GM18951 (cell line): ENCODE results near the gene ANKRD13D.

ENCODE experiments used
- POLR2A ChIP-seq: IDR thresholded peaks from 4 replicates; pipeline ENCODE4 v1.6.1; 2011; ENCODE audit warnings: mild to moderate bottlenecking; ENCODE audit not compliant: insufficient read length, insufficient read depth; ENCODE audit errors: extremely low read depth
- in situ Hi-C: fragments of 300-500 bp; cut with MboI; formaldehyde crosslinking; loops from one replicate; pipeline ENCODE4 v1.12.0; 2022; ENCODE audit warnings: low sequenced_read_pairs, mixed read lengths, inconsistent platforms; ENCODE audit not compliant: unreplicated experiment

The ANKRD13D gene

DNA sequence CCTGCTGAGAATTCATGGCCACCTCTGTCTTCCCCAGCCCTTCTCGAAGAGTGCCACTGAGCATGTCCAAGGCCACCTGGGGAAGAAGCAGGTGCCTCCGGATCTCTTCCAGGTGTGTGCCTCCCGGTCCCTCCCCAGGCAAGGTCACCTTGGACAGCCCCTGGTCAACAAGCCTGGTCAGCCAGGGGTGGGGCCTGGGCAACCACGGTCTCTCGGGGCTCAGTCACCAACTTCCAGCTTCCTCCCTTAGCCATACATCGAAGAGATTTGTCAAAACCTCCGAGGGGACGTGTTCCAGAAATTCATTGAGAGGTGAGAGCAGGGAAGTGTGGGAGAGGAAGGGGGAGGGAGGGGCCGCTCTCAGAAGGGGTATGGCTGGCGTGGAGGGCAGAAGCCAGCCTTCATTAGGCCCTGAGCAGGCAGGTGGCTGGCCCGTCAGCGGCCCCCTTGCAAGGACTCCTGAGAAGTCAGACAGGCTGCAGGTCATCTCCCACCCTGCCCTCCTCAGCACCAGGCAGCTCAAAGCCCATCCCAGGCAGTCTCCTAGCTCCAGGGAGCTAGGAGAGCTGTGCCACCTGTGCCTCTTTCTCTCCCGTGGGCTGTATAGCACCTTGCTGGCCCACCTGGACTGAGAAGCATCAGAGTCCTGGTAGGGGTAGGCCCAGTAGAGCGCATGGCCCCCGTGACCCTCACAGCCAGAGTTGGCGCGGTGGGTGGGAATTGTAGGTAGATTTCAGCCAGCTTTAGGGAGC lies 9.3 kb upstream of the ANKRD13D start:
- TF ChIP-seq POLR2A: no peak
- in situ Hi-C loops: no loop called here

DNA sequence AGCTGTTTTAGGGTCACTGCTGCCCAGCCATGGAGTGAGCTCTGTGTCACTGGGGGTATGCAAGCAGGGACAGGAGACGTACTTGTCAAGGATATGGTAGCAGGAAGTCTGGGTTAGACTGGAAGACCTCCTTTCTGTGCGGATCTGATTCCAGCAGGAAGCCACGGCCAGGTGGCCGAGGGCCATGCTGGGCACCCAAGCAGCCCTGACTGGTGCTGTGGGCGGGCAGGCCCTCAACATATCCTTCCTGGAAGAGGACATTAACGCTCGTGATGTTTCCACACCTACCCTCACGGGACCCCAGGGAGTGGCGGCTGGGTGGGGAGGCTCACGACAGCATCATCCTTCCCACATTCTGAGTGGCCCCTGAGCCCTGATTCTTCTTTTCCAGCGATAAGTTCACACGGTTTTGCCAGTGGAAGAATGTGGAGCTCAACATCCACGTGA lies 8.7 kb upstream of the ANKRD13D start:
- no peak for TF ChIP-seq POLR2A
- in situ Hi-C loops: no loop called here

DNA sequence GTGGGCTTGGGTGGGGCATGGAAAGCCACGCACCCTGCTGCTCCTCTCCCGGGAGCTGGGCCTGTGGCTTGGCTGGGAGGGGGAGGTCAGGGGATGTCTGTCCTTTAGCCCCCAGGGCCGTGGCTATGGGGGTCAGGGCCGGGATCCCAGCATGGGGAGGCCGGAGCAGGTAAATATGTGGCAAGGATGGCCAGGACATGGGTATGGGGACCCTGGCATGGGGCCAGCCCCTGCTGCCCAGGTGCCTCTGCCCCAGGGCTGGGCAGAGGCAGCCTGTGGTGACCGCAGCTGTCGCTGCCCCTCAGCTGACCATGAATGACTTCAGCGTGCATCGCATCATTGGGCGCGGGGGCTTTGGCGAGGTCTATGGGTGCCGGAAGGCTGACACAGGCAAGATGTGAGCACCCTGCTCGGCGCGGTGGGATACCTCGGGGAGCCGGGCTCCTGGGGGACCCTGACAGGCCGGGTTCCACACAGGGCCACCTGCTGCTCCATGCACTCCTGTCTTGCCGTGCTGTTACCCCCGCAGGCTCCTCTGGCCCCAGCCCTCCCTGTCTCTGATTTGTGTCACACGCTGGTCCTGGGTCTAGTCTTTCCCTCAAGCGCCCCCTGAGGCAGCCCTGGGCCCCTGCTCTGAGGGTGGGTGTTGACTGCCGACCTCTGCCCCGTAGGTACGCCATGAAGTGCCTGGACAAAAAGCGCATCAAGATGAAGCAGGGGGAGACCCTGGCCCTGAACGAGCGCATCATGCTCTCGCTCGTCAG lies 8.1 kb upstream of the ANKRD13D start:
- in situ Hi-C loops: no loop called here
- TF ChIP-seq POLR2A: no peak

DNA sequence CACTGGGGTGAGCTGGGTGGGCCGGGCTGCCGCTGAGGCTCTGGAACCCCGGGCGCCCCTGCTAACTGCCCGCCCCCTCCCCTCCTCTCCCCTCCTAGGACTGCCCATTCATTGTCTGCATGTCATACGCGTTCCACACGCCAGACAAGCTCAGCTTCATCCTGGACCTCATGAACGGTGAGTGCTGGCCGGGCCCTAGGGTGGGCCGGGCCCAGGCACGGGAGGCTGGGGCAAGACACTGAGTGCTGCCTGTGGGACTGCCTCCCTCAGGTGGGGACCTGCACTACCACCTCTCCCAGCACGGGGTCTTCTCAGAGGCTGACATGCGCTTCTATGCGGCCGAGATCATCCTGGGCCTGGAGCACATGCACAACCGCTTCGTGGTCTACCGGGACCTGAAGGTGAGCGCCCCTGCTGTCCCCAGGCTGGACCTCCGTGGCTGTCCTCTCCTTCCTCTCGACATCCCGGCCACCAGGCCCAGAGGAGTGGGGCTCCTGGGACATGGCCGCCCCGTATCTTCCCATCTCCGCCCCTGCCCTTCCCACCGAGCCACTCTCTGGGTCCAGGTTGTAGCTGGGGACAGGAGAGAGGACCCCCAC lies 7.5 kb upstream of the ANKRD13D start:
- in situ Hi-C loops: no loop called here
- TF ChIP-seq POLR2A: no peak

DNA sequence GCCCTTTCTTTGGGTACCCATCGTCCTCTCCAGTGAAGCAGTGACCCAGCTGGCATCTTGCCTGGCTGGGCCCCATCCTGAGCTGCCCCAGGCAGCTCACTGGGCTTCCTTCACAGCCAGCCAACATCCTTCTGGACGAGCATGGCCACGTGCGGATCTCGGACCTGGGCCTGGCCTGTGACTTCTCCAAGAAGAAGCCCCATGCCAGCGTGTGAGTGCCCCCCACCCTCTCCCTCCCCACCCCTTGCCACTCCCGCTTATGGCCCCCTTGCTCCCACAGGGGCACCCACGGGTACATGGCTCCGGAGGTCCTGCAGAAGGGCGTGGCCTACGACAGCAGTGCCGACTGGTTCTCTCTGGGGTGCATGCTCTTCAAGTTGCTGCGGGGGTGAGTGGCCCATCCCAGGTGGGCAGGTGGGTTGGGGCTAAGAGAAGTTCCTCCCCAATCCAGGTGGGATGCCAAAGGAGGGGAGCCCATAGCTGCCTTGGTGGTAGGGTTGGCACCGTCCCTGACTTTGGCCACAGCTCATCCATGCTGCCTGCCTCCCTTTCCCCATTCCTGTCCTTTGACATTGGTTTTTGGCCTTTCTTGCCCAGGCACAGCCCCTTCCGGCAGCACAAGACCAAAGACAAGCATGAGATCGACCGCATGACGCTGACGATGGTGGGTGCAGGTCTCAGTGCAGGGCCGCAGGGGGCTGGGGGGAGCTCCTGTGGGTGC lies 6.8 kb upstream of the ANKRD13D start:
- in situ Hi-C loops: no loop called here
- no peak for TF ChIP-seq POLR2A

DNA sequence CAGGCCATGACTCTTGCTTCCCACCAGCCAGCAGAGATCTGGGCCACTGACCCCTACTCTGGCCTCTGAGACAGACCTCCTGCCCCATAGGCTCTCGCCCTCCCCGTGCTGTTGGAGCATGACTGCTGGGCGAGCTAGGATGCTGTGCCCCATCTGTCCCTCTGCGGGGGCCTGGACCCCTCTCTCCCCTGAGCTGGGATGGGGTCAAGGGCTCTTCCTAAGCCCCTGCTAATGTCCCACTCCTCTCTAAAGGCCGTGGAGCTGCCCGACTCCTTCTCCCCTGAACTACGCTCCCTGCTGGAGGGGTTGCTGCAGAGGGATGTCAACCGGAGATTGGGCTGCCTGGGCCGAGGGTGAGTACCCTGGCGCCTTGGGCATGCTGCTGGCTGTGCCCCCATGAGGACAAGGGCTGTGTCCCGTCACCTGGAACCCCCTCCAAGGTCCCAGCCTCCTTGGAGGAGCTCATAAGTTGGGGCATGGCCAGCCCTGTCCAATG lies 6.2 kb upstream of the ANKRD13D start:
- in situ Hi-C loops: no loop called here
- no peak for TF ChIP-seq POLR2A

DNA sequence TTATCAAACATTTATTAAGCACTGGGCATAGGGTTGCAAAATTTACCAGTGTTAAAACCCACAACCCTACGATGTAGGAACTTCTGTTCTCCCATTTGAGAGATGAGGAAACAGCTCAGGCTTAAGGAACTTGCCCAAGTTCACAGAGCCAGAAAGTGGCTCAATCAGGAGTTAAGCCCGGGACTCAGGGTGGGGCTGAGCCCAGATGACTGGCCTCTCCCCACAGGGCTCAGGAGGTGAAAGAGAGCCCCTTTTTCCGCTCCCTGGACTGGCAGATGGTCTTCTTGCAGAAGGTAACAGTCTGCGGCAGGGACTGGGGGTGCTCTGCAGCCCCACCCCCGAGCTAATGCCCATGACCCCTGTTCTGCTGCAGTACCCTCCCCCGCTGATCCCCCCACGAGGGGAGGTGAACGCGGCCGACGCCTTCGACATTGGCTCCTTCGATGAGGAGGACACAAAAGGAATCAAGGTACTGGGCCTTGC lies 5.6 kb upstream of the ANKRD13D start:
- in situ Hi-C loops: no loop called here
- TF ChIP-seq POLR2A: no peak

DNA sequence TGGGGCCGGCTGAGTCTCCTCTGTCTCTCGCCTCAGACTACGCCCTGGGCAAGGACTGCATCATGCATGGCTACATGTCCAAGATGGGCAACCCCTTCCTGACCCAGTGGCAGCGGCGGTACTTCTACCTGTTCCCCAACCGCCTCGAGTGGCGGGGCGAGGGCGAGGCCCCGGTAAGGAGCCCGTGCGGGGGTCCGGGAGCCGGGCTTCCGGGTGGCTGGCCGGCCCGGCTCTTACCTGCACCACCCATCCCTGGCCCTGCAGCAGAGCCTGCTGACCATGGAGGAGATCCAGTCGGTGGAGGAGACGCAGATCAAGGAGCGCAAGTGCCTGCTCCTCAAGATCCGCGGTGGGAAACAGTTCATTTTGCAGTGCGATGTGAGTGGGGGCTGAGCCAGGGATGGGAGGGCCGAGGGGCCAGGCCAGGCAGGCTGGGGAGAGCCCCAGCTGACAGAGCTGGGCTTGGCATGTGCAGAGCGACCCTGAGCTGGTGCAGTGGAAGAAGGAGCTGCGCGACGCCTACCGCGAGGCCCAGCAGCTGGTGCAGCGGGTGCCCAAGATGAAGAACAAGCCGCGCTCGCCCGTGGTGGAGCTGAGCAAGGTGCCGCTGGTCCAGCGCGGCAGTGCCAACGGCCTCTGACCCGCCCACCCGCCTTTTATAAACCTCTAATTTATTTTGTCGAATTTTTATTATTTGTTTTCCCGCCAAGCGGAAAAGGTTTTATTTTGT lies 4.1 kb upstream of the ANKRD13D start:
- no peak for TF ChIP-seq POLR2A
- in situ Hi-C loops: no loop called here

DNA sequence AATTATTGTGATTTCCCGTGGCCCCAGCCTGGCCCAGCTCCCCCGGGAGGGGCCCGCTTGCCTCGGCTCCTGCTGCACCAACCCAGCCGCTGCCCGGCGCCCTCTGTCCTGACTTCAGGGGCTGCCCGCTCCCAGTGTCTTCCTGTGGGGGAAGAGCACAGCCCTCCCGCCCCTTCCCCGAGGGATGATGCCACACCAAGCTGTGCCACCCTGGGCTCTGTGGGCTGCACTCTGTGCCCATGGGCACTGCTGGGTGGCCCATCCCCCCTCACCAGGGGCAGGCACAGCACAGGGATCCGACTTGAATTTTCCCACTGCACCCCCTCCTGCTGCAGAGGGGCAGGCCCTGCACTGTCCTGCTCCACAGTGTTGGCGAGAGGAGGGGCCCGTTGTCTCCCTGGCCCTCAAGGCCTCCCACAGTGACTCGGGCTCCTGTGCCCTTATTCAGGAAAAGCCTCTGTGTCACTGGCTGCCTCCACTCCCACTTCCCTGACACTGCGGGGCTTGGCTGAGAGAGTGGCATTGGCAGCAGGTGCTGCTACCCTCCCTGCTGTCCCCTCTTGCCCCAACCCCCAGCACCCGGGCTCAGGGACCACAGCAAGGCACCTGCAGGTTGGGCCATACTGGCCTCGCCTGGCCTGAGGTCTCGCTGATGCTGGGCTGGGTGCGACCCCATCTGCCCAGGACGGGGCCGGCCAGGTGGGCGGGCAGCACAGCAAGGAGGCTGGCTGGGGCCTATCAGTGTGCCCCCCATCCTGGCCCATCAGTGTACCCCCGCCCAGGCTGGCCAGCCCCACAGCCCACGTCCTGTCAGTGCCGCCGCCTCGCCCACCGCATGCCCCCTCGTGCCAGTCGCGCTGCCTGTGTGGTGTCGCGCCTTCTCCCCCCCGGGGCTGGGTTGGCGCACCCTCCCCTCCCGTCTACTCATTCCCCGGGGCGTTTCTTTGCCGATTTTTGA lies 3.3 kb upstream of the ANKRD13D start:
- in situ Hi-C loops: no loop called here
- TF ChIP-seq POLR2A: no peak

DNA sequence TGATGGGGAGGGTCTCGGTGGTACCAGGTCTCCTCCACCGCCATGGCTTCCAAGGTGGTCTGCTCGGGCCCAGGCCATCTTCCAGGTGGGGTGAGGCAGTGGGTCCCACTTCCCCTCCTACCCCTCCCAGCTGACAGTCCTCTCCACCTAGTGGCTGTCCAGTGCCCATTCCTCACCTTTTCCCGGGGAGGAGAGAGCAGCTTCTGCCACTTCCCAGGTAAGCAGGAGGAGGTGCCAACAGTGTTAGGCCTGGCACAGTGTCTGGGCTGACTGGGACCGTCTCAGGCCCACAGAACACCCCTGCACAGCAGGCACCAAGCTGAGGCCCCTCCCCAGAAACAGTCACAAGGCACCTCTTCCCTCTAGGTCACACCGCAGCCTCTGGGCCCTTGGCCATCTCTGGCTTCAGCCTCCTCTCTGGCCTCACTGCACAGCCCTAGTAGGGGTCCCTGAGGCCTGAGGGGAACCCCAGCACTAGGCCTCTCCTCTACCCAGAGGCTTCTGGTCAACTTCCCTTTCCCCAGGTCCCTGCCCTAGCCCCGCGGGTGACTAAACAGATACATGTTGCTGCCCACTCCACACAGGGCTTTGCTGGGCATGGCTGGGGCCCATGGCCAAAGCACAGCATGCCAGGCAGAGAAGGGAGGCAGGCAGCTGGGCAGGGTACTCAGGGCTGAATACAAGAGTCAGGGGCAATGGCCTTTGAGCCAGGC lies 2.3 kb upstream of the ANKRD13D start:
- TF ChIP-seq POLR2A: no peak
- in situ Hi-C loops: no loop called here
